Hepatocyte (in vitro differentiated cells): ENCODE measurements around the gene NLRX1.

Source experiments
- CTCF ChIP-seq: fragments of 200-600 bp; sonication (generic); IDR thresholded peaks from 2 replicates; pipeline ENCODE4 v1.5.1; 2016; ENCODE audit warnings: antibody characterized with exemption, mild to moderate bottlenecking; ENCODE audit not compliant: poor library complexity
- EZH2 ChIP-seq: fragments of 200-600 bp; sonication (generic); IDR thresholded peaks from 2 replicates; pipeline ENCODE4 v1.6.1; 2016; ENCODE audit warnings: antibody characterized with exemption, mild to moderate bottlenecking, borderline replicate concordance

- no peak for TF ChIP-seq CTCF
- TF ChIP-seq EZH2, result no peak
Measured at GRCh38 chr11:119158467-119158866, 10.1 kb upstream of the NLRX1 start.
